ENCODE data around the gene SEPTIN8.

SEPTIN8 gene

DNA sequence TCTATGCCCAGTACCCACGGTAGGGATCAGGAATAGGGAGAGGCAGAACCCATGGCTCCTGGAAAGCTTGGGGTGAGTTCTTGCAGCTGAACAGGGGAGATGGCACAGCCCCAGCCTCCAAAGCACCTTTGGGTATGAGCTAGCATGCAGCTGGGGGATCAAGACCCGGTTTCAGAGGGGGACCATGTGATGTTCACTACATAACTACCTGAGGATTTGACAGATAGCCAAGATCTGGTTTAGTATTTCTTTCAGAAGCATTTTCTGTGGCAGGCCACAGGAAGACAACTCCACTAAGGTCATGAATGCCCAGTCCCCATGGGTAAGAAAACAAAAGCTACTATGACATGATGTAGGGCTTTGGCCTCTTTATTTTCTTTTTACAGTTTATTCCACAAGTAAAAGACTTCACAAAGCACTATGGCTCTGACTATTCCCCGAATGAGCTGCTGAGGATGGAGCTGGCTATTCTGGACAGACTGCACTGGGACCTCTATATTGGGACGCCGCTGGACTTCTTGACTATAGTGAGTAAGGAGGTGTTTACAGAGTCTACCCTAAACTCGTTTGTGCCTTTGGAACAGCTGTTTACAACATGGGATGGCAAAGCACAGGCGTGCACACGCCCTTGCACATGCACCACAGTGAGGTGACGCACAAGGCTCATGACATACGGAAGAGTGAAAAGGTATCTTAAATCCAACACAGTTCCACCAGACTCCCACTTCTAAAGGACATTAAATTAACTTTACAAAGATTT is 26.4 kb downstream of the SEPTIN8 start:
- Histone ChIP-seq H3K4me3 (ENCODE audit: severe bottlenecking) (no peak overlapping the region), H3K27me3 (ENCODE audit: insufficient read depth, poor library complexity, severe bottlenecking) (no peaks in the 10 kb centered on the region), H3K27ac (ENCODE audit: poor library complexity, severe bottlenecking) (no peak overlapping the region), H3K9me3 (ENCODE audit: severe bottlenecking) (no peaks in the 10 kb centered on the region), H3K36me3 (ENCODE audit: low read depth) (no peaks in the 10 kb centered on the region), H3K4me1 (ENCODE audit: insufficient read depth, poor library complexity, severe bottlenecking) (peaks cover 3% of the 10 kb centered on the region)
- no peak for DNase-seq (ENCODE audit: low spot score)
- no peak for ATAC-seq (ENCODE audit: low read depth)
- TF ChIP-seq, protein P1, sequence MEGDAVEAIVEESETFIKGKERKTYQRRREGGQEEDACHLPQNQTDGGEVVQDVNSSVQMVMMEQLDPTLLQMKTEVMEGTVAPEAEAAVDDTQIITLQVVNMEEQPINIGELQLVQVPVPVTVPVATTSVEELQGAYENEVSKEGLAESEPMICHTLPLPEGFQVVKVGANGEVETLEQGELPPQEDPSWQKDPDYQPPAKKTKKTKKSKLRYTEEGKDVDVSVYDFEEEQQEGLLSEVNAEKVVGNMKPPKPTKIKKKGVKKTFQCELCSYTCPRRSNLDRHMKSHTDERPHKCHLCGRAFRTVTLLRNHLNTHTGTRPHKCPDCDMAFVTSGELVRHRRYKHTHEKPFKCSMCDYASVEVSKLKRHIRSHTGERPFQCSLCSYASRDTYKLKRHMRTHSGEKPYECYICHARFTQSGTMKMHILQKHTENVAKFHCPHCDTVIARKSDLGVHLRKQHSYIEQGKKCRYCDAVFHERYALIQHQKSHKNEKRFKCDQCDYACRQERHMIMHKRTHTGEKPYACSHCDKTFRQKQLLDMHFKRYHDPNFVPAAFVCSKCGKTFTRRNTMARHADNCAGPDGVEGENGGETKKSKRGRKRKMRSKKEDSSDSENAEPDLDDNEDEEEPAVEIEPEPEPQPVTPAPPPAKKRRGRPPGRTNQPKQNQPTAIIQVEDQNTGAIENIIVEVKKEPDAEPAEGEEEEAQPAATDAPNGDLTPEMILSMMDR (IDR thresholded peaks at IDR 0.05; ENCODE audit: poor library complexity, severe bottlenecking), result no peak

DNA sequence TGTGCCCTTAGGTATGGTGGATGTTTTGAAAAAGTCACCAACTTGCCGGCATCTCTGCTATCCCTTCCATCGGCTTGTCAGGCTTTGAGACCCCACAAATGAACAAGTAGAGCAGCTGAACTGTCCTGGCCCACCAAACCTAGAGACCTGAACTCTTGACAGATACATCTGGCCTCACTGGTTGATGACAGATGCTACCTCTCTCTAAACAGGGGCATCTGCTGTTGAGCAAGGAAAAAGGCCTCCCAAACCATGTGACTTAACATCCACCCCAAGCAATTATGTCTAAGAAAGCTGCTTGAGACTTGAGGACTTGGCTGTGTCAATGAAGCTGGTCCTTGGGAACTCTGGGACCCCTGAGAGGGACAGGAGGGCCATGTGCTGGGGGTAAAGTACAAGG is 27.5 kb downstream of the SEPTIN8 start:
- Histone ChIP-seq H3K36me3 (ENCODE audit: low read depth) (no peaks in the 10 kb centered on the region), H3K9me3 (ENCODE audit: severe bottlenecking) (no peaks in the 10 kb centered on the region), H3K27ac (ENCODE audit: poor library complexity, severe bottlenecking) (no peak overlapping the region), H3K27me3 (ENCODE audit: insufficient read depth, poor library complexity, severe bottlenecking) (no peaks in the 10 kb centered on the region), H3K4me3 (ENCODE audit: severe bottlenecking) (no peak overlapping the region), H3K4me1 (ENCODE audit: insufficient read depth, poor library complexity, severe bottlenecking) (peaks cover 3% of the 10 kb centered on the region)
- no peak for ATAC-seq (ENCODE audit: low read depth)
- DNase-seq (ENCODE audit: low spot score), result no peak
- TF ChIP-seq, protein P1 (IDR thresholded peaks at IDR 0.05; ENCODE audit: poor library complexity, severe bottlenecking), result no peak

DNA sequence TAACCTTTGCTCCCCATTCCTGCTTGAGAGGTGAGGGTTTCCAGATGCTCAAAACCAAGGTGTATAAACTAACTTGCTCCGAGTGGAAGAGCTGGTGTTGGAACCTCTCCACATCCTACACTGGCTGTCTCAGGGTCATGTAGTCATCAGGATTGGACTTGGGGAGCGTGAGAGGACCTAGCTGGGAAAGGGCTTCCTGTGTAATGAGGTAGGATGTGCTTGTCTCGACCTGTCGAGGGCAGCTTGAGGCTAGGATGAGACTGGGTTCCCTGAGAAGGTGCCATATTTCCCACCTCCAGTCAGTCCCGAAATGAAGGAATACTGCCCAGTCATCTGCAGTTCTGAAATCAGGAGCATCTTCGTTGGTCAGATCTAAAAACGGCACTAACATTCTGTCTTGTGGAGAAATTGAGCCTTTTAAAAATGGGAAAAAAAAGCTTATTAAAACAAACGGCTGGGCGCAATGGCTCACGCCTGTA is 28.5 kb downstream of the SEPTIN8 start:
- no peaks in the 10 kb centered on the region for H3K27me3 ChIP-seq (ENCODE audit: insufficient read depth, poor library complexity, severe bottlenecking)
- no peak for DNase-seq (ENCODE audit: low spot score)
- no peak; the same call in 2 of the 3 replicates for ATAC-seq (ENCODE audit: low read depth)

DNA sequence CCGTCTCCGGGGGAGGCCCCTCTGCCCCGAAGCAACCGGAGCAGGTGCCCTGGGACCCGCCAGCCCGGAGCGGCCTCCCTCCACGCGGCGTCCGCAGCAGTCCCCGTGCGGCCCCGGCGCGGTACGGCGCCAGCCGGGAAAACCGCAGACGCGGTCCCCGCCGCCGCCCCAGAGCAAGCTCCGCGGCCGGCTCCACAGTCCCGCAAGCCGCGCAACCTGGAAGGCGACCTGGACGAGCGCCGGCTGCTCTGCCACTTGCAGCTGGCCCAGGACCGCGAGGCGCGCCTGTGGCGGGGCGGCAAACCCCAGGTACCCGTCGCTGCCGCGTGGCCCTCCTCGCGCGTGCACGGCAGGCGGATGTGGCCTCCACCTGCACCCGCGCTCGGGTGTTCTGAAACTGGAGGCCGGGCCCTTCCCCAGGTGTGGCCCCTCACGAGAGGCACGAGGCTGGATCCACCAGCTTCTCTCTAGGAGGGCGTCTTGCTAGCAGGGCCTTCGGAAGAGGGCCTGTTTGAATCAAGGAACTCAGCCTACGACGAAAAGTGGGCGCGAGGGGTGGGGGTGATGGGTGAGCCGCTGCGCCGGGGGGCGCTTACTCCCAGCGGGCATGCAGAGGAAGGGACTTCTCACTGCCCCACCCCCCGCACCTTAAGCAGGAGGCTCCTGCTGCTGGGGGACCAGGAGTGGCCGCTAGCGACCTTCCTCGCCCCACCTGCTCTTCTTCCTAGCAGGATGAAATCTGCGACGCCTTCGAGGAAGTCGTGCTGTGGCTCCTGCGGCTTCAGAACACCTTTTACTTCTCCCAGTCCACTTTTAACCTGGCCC is 29.2 kb downstream of the SEPTIN8 start:
- ATAC-seq (ENCODE audit: low read depth) (no peak), DNase-seq (ENCODE audit: low spot score) (no peak)
- H3K4me3 ChIP-seq (ENCODE audit: severe bottlenecking), result peak overlapping the region; percentile 34
- H3K9me3 ChIP-seq (ENCODE audit: severe bottlenecking), result no peaks in the 10 kb centered on the region
- TF ChIP-seq, protein P1 (IDR thresholded peaks at IDR 0.05; ENCODE audit: poor library complexity, severe bottlenecking), result no peak
- no peaks in the 10 kb centered on the region for H3K36me3 ChIP-seq (ENCODE audit: low read depth)
- H3K4me1 ChIP-seq (ENCODE audit: insufficient read depth, poor library complexity, severe bottlenecking), result peaks cover 3% of the 10 kb centered on the region
- H3K27ac ChIP-seq (ENCODE audit: poor library complexity, severe bottlenecking), result no peak overlapping the region
- H3K27me3 ChIP-seq (ENCODE audit: insufficient read depth, poor library complexity, severe bottlenecking), result no peaks in the 10 kb centered on the region

More for the DNA sequence above, 28.5 kb downstream of the SEPTIN8 start:
- no peaks in the 10 kb centered on the region for H3K36me3 ChIP-seq (ENCODE audit: low read depth)
- no peaks in the 10 kb centered on the region for H3K9me3 ChIP-seq (ENCODE audit: severe bottlenecking)
- H3K4me3 ChIP-seq (ENCODE audit: severe bottlenecking), result no peak overlapping the region
- H3K4me1 ChIP-seq (ENCODE audit: insufficient read depth, poor library complexity, severe bottlenecking), result peaks cover 3% of the 10 kb centered on the region
- H3K27ac ChIP-seq (ENCODE audit: poor library complexity, severe bottlenecking), result no peak overlapping the region
- TF ChIP-seq, protein P1 (IDR thresholded peaks at IDR 0.05; ENCODE audit: poor library complexity, severe bottlenecking), result no peak
